IPS-18a (cell line): Measurements from ENCODE around the gene FBXL22.
"Not testable (repeated sequence)": the region's sequence is repeated elsewhere in the genome, so short reads cannot be mapped to it uniquely, and the experiment has no call there.

Experiments
- H3K27ac ChIP-seq: one replicate; pipeline ENCODE4 v1.5.1; 2013; ENCODE audit warnings: low read length
- H3K27me3 ChIP-seq: one replicate; pipeline ENCODE4 v1.6.1; 2013; ENCODE audit warnings: mild to moderate bottlenecking, low read length; ENCODE audit not compliant: control insufficient read depth, insufficient read depth
- H3K36me3 ChIP-seq: one replicate; pipeline ENCODE4 v1.6.1; 2013; ENCODE audit warnings: low read depth, low read length; ENCODE audit not compliant: control insufficient read depth
- H3K4me1 ChIP-seq: one replicate; pipeline ENCODE4 v1.6.1; 2013; ENCODE audit warnings: low read depth, low read length; ENCODE audit not compliant: control insufficient read depth
- H3K4me3 ChIP-seq: one replicate; pipeline ENCODE4 v1.5.1; 2013; ENCODE audit warnings: low read length
- H3K9ac ChIP-seq: one replicate; pipeline ENCODE4 v1.6.1; 2013; ENCODE audit warnings: mild to moderate bottlenecking, low read length, moderate library complexity
- H3K9me3 ChIP-seq: one replicate; pipeline ENCODE4 v1.6.1; 2013; ENCODE audit warnings: low read depth, low read length; ENCODE audit not compliant: control insufficient read depth

Gene FBXL22

DNA sequence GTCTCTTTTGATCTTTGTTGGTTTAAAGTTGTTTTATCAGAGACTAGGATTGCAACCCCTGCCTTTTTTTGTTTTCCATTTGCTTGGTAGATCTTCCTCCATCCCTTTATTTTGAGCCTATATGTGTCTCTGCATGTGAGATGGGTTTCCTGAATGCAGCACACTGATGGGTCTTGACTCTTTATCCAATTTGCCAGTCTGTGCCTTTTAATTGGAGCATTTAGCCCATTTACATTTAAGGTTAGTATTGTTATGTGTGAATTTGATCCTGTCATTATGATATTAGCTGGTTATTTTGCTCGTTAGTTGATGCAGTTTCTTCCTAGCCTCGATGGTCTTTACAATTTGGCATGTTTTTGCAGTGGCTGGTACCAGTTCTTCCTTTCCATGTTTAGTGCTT is 23.6 kb downstream of the FBXL22 start:
- peaks cover 16% of the 10 kb centered on the region for H3K36me3 ChIP-seq
- not testable (repeated sequence) for H3K9ac ChIP-seq, H3K9me3 ChIP-seq, H3K4me3 ChIP-seq, H3K4me1 ChIP-seq, H3K27me3 ChIP-seq, H3K27ac ChIP-seq

DNA sequence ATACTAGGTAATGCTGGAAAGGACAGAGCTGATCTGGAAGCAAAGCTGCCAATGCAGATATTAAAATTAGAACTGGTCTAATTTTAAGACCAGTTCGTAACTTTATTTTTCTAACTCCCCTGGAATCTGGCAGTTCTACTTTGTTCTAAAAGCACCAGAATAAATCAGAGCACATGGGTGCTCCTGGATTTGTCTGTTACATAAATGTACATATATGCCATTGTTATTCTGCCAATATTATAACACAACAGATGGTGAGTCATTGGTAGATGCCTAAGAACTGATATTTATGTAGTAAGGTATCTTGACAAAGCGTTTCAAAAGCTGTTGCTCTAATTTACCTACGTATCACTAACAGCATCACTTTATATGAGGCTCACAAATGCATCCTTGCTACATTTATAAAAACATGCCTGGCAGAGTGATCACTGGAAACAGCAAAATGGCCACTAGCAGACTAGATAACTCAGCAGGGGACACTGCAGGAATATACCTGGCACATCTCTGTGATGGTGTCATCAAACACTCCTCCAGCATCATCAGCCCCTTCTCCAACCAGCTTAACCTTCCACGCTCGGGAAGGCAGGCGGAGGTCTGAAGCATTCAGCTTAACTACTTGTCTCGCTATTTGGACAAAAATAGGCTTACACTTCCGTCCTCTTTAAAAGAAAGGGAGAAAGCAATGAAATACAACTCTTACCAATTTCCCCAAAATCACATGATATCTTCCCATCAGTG is 26.2 kb downstream of the FBXL22 start:
- H3K36me3 ChIP-seq, result peaks cover 23% of the 10 kb centered on the region
- H3K27ac ChIP-seq, result no peak overlapping the region
- no peak overlapping the region for H3K9ac ChIP-seq

DNA sequence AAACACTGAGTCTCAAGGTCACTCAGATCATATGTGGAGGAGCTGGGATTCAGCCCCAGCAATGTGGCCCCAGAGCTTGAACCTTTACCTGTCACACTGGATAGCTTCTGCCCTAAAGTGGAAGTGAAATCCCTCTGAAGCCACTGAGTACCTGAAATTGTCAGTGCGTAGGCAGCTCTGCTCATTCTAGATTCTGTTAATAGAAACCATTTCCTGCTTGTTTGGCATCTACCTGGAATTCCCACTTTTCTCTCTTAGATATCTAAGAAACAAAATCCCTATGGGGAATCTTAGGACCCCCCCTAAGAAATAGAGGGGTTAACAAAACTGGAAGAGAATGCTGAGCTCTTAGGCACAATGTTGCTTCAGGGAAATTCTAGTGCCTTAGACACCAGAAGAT is 29.8 kb downstream of the FBXL22 start:
- H3K9ac ChIP-seq, result no peak overlapping the region
- H3K9me3 ChIP-seq, result no peaks in the 10 kb centered on the region
- no peaks in the 10 kb centered on the region for H3K4me1 ChIP-seq
- no peak overlapping the region for H3K27ac ChIP-seq
- H3K36me3 ChIP-seq, result peaks cover 32% of the 10 kb centered on the region
- H3K4me3 ChIP-seq, result no peak overlapping the region
- H3K27me3 ChIP-seq, result no peaks in the 10 kb centered on the region

More for the DNA sequence above, 26.2 kb downstream of the FBXL22 start:
- no peak overlapping the region for H3K4me3 ChIP-seq
- H3K4me1 ChIP-seq, result no peaks in the 10 kb centered on the region
- no peaks in the 10 kb centered on the region for H3K9me3 ChIP-seq
- no peaks in the 10 kb centered on the region for H3K27me3 ChIP-seq

DNA sequence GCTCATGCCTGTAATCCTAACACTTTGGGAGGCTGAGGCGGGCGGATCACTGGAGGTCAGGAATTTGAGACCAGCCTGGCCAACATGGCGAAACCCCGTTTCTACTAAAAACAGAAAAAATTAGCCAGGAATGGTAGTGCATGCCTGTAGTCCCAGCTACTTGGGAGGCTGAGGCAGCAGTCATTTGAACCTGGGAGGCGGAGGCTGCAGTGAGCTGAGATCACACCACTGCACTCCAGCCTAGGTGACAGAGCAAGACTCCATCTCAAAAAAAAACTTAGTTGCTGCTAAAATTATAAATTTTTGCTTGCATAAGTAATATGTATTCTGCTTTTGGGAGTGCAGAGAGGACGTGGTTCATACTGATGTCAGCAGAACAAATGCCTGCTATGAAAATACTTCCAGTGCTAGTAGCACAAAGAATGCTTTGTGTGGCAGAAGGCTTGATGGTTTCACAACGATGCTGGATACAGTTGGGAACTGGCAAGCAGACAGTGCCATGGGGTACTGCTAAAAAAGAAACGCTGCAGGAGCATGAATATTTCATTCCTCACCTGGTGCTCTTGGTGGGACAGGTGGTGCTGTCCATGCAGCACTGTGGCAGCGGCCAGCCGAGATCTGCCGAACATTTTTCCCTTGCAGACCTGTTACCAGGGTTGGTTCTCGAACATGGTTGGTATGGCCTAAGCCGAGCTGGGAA is 31.1 kb downstream of the FBXL22 start:
- H3K4me3 ChIP-seq, result no peak overlapping the region
- H3K9ac ChIP-seq, result no peak overlapping the region
- no peaks in the 10 kb centered on the region for H3K4me1 ChIP-seq
- no peak overlapping the region for H3K27ac ChIP-seq
- H3K27me3 ChIP-seq, result no peaks in the 10 kb centered on the region
- peaks cover 36% of the 10 kb centered on the region for H3K36me3 ChIP-seq
- no peaks in the 10 kb centered on the region for H3K9me3 ChIP-seq

DNA sequence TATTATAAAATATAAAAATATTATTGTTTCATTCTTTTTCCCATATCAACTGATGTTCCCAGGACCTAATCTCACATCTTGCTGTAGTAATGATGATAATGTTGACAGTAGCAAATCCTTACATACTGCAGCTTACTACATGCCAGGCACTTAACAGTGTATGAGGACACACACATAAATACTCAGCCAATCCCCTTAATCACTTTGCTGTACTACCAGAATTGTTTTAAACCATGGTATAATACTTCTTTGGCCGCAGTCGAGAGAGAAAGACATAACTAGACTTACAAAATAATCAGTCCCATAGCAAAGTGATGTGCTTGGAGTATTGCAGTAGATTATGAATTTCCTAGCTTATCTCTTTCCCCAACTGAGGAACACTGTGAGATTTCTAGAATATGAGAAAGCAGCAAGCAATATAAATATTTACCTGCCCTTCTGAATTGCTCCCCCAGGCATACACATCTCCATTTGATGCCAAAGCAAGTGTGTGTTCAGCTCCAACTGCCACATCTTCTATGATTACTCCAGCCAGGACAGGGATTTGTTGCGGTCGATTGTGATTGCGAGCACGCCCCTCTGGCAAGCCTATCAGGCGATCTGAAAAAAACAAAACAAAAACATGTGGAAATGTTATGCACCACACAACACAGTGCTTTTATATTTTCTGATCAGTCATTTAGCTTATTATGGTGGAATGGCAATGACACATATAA is 33.0 kb downstream of the FBXL22 start:
- no peaks in the 10 kb centered on the region for H3K27me3 ChIP-seq
- no peaks in the 10 kb centered on the region for H3K9me3 ChIP-seq
- no peak overlapping the region for H3K9ac ChIP-seq
- H3K4me3 ChIP-seq, result no peak overlapping the region
- H3K27ac ChIP-seq, result no peak overlapping the region
- H3K36me3 ChIP-seq, result peaks cover 33% of the 10 kb centered on the region
- H3K4me1 ChIP-seq, result no peaks in the 10 kb centered on the region

DNA sequence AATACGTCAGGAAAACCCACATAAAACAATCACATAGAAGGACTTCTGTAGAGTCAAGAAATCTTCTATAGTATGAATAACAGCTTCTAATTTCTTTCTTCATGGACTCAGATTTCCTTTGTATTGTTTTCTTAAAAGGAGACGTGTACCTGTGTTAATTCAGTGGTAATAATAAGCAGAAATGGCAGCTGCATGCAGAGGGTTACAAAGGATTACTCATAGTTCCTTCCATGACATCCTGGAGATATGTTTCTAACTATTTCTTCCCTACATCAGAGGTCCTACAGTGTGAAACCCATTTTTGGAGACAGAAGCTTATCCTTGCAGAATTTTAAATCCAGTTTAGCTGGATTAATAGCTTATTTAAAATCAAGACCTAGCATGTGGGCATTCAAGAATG is 36.1 kb downstream of the FBXL22 start:
- no peak overlapping the region for H3K27ac ChIP-seq
- no peak overlapping the region for H3K4me3 ChIP-seq
- no peaks in the 10 kb centered on the region for H3K9me3 ChIP-seq
- H3K27me3 ChIP-seq, result no peaks in the 10 kb centered on the region
- no peak overlapping the region for H3K9ac ChIP-seq
- no peaks in the 10 kb centered on the region for H3K4me1 ChIP-seq
- H3K36me3 ChIP-seq, result peaks cover 33% of the 10 kb centered on the region

DNA sequence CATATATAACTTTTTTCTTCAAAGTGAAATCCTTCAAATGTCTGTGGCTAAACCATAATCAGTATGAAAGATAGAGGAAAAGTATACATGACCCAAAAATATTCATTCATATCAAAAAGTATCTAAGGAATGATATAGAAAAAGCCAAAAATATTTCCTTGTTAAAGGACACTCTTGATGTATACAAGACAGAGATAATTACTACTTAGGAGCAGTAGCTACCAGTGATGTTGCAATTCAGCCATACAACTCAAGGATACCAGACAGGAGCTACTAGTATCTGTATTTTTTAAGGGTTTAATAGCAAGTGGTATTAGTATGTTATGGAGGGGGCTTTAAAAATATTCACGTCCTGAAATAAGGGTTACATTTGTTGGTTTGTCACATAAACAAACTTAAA is 37.0 kb downstream of the FBXL22 start:
- Histone ChIP-seq H3K27me3 (no peaks in the 10 kb centered on the region), H3K36me3 (peaks cover 35% of the 10 kb centered on the region), H3K9me3 (no peaks in the 10 kb centered on the region), H3K27ac (no peak overlapping the region), H3K4me3 (no peak overlapping the region), H3K9ac (no peak overlapping the region), H3K4me1 (no peaks in the 10 kb centered on the region)

DNA sequence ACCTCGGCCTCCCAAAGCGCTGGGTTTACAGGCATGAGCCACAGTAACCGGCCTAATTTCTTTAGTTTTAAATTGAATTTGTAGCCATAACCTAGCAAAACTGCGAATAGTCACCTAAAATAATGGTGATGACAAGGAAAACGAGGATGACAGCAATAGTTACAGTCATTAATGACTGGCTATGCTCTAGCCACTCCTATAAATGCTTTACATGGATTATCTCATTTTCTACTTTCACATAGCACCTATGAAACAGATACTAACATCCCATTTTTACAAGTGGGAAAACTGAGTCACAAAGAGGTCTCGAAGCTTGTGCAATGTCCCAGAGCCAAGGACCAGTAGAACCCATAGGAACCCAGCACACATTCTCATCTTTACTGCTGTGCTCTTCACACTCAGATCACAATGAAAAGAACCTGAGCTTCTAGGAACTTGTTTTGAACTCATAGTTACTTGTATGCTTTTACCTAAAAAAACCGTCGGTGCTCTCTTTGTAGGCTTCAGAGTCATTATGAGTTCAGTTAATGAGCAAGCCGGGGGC is 39.4 kb downstream of the FBXL22 start:
- no peaks in the 10 kb centered on the region for H3K4me1 ChIP-seq
- no peaks in the 10 kb centered on the region for H3K9me3 ChIP-seq
- no peaks in the 10 kb centered on the region for H3K27me3 ChIP-seq
- H3K4me3 ChIP-seq, result no peak overlapping the region
- H3K9ac ChIP-seq, result no peak overlapping the region
- no peak overlapping the region for H3K27ac ChIP-seq
- H3K36me3 ChIP-seq, result peaks cover 46% of the 10 kb centered on the region

DNA sequence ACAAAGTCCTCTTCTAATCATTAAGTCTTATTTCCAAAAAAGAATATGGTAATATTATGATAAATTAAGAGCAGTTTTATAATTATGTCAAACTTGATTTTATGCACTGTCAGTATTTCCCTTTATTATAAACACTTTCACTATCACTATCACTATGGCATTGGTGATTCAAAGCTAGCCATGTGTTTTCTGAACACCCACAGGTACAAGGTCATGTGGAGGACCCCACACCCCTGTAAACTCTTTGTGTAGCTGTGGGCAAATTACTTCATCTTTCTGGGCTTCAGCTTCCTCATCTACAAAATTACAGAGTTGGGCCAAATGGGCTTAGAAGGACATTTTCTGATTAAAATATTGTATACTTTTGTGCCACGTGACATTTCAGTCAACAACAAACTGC is 41.7 kb downstream of the FBXL22 start:
- Histone ChIP-seq H3K9ac (no peak overlapping the region), H3K4me3 (no peak overlapping the region), H3K27ac (no peak overlapping the region), H3K4me1 (no peaks in the 10 kb centered on the region), H3K27me3 (no peaks in the 10 kb centered on the region), H3K9me3 (no peaks in the 10 kb centered on the region), H3K36me3 (peaks cover 38% of the 10 kb centered on the region)

DNA sequence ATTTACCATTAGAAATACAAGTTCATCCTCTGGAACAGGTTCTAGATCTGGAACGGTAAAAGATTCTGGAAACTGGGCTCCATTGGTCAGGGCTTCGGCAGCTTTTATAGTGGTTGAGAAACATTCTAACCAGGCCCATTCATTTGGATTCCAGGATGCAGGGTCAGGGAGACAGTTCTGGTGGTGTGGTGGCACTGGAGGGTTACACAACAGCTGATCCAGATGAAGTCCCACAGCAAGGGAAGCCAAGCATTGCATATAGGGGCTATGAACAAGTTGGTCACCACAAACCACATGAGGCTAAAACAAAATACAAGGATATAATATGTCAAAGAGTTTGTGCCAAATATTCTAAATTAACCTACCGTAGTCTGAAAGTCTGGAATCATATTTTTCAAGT is 43.0 kb downstream of the FBXL22 start:
- no peak overlapping the region for H3K4me3 ChIP-seq
- no peaks in the 10 kb centered on the region for H3K4me1 ChIP-seq
- peaks cover 45% of the 10 kb centered on the region for H3K36me3 ChIP-seq
- no peak overlapping the region for H3K9ac ChIP-seq
- H3K27me3 ChIP-seq, result no peaks in the 10 kb centered on the region
- no peaks in the 10 kb centered on the region for H3K9me3 ChIP-seq
- no peak overlapping the region for H3K27ac ChIP-seq
